Right lobe of liver (tissue), 6 donors: ENCODE measurements around the gene BEGAIN. TPM values are rescaled to one million over a fixed set of nuclear protein-coding genes. Genes with fewer than 3 reads are reported as not detected.

ENCODE experiments used
- ATAC-seq, 4 donors: fragments of 200-7000 bp; cut with Tn5 transposase; one replicate each; pipeline ENCODE4 v1.9.1; 2020; ENCODE audit warnings: mild to moderate bottlenecking in 4 of 4, moderate library complexity in 4 of 4
- DNase-seq, 3 donors: peaks; one replicate each; pipeline ENCODE4 v3.0.0-alpha.2; 2020
- H3K27ac ChIP-seq, 3 donors: fragments of 200-600 bp; one replicate each; pipeline ENCODE4 v1.8.0; 2022
- H3K27me3 ChIP-seq, 2 donors: fragments of 200-600 bp; one replicate each; pipeline ENCODE4 v1.8.0; 2022
- H3K36me3 ChIP-seq, 4 donors: fragments of 200-600 bp; sonication (generic) in 1 of 4; one replicate each; pipeline versions ENCODE4 v1.5.1 to v1.8.0; 2017 to 2022; ENCODE audit warnings: control low read depth in 1 of 4
- H3K4me1 ChIP-seq, 4 donors: fragments of 200-600 bp; sonication (generic) in 1 of 4; one replicate each; pipeline versions ENCODE4 v1.5.1 to v1.8.0; 2017 to 2022; ENCODE audit warnings: control low read depth in 1 of 4
- H3K4me3 ChIP-seq, 3 donors: fragments of 200-600 bp; one replicate each; pipeline ENCODE4 v1.8.0; 2022
- H3K9me3 ChIP-seq, 4 donors: fragments of 200-600 bp; sonication (generic) in 1 of 4; one replicate each; pipeline versions ENCODE4 v1.5.1 to v1.8.0; 2017 to 2022; ENCODE audit warnings: control low read depth in 1 of 4
- CTCF ChIP-seq, 4 donors: fragments of 200-600 bp in 3 of 4; fragments of 450-650 bp in 1 of 4; IDR thresholded peaks; one replicate each; pipeline versions ENCODE4 v1.5.1 to v1.8.0; 2016 to 2022; ENCODE audit warnings: antibody characterized with exemption in 4 of 4, mild to moderate bottlenecking in 2 of 4
- POLR2A ChIP-seq: fragments of 450-650 bp; IDR thresholded peaks from one replicate; pipeline ENCODE4 v1.6.1; 2017; ENCODE audit warnings: antibody characterized with exemption, mild to moderate bottlenecking
- WGBS: methylation state at CpG from one replicate; pipeline ENCODE4 v1.1.6; 2018; ENCODE audit warnings: low coverage, low lambda C conversion rate; ENCODE audit not compliant: insufficient coverage; ENCODE audit errors: missing lambda C conversion rate; 5-methylcytosine and 5-hydroxymethylcytosine counted together
- intact Hi-C, 2 donors: fragments of 100-400 bp; cut with DNase I; formaldehyde crosslinking; loops; one replicate each; pipeline versions ENCODE4 v1.11.2 to v1.14.1; 2022
- total RNA-seq, 6 experiments: library from RNA; depleted of rRNA in 2 of 6; stranded (reverse); fragments of >200 nt in 2 of 6; fragmentation: NEBNext Ultra II Directional in 3 of 6; extraction: Animal tissue kit (Norgen Biotek cat#: 25700) in 3 of 6; gene quantifications; one replicate each; pipeline versions ENCODE4 v1.1.0 to v1.2.4, GENCODE V29; 2016 to 2023
- donor health status: DM: no; HTN: yes; CAD: no.
- donor health status: DM: no; HTN: no; CAD: no.
- donor health status: DM: no; HTN: no; CAD: no.
- donor health status: DM: no; HTN: yes; CAD: no.
- donor health status: DM: no; HTN: yes; CAD: no.

BEGAIN gene
- total RNA-seq, 6 experiments from 2014 or later = 0.12 to 0.61 (median 0.34) TPM

GRCh38 chr14:100552524-100553125 lies 34.6 kb downstream of the BEGAIN start:
- ATAC-seq = no peak
- no peak overlapping the region for H3K4me3 ChIP-seq
- H3K4me1 ChIP-seq = no peaks in the 10 kb centered on the region
- no peaks in the 10 kb centered on the region for H3K36me3 ChIP-seq
- intact Hi-C loops = no loop called here
- no peaks in the 10 kb centered on the region for H3K9me3 ChIP-seq
- TF ChIP-seq CTCF (IDR thresholded peaks at IDR 0.05) (no peak), POLR2A (no peak)
- no peak overlapping the region for H3K27ac ChIP-seq
- DNase-seq = no peak
- H3K27me3 ChIP-seq = no peaks in the 10 kb centered on the region
- WGBS = 77% methylated on average over 5 of the region's 16 CpGs

- DNase-seq (no peak), ATAC-seq (no peak)
- Histone ChIP-seq H3K27me3 (no peaks in the 10 kb centered on the region), H3K4me3 (no peak overlapping the region), H3K9me3 (no peaks in the 10 kb centered on the region), H3K4me1 (peaks cover 0 to under 1% (median 0%) of the 10 kb centered on the region in 4 donors), H3K36me3 (no peaks in the 10 kb centered on the region), H3K27ac (no peak overlapping the region)
- TF ChIP-seq POLR2A (no peak), CTCF (IDR thresholded peaks at IDR 0.05) (no peak)
- no CpG with 5 or more reads among the region's 11 CpGs for WGBS
- intact Hi-C loops = no loop called here
These were observed 36.2 kb downstream of the BEGAIN start for GRCh38 chr14:100551056-100551455.

GRCh38 chr14:100549834-100550625 lies 37.2 kb downstream of the BEGAIN start:
- no peaks in the 10 kb centered on the region for H3K9me3 ChIP-seq
- no CpG with 5 or more reads among the region's 29 CpGs for WGBS
- TF ChIP-seq POLR2A (no peak), CTCF (IDR thresholded peaks at IDR 0.05) (no peak)
- H3K27ac ChIP-seq = no peak overlapping the region
- no peaks in the 10 kb centered on the region for H3K36me3 ChIP-seq
- H3K27me3 ChIP-seq = no peaks in the 10 kb centered on the region
- intact Hi-C loops = no loop called here
- DNase-seq = no peak
- H3K4me3 ChIP-seq = no peak overlapping the region
- no peak for ATAC-seq
- peaks cover 0 to 4% (median 0%) of the 10 kb centered on the region in 4 donors for H3K4me1 ChIP-seq

GRCh38 chr14:100548939-100549338 lies 38.3 kb downstream of the BEGAIN start:
- H3K4me1 ChIP-seq = peaks cover 0 to 4% (median 0%) of the 10 kb centered on the region in 4 donors
- intact Hi-C loops = no loop called here
- no peaks in the 10 kb centered on the region for H3K36me3 ChIP-seq
- DNase-seq (no peak), ATAC-seq (no peak)
- H3K27ac ChIP-seq = no peak overlapping the region
- no peak overlapping the region for H3K4me3 ChIP-seq
- 90% methylated on average over 5 of the region's 15 CpGs for WGBS
- TF ChIP-seq CTCF (IDR thresholded peaks at IDR 0.05) (no peak), POLR2A (no peak)
- no peaks in the 10 kb centered on the region for H3K9me3 ChIP-seq
- no peaks in the 10 kb centered on the region for H3K27me3 ChIP-seq
